ENCODE measurements around the gene ADAMTS13. TPM values are rescaled to one million over a fixed set of nuclear protein-coding genes. Genes with fewer than 3 reads are reported as not detected.

The ADAMTS13 gene
- total and polyA plus RNA-seq, 7 donors: 0.60 to 3.4 (median 0.82) TPM

GRCh38 chr9:133488686-133489252 lies 66.6 kb downstream of the ADAMTS13 start:
- H3K27me3 ChIP-seq: peaks cover 0 to 16% (median 0%) of the 10 kb centered on the region in 3 donors
- H3K36me3 ChIP-seq: no peaks in the 10 kb centered on the region
- no peaks in the 10 kb centered on the region for H3K4me1 ChIP-seq
- no peak overlapping the region for H3K4me3 ChIP-seq
- H3K9me3 ChIP-seq: no peaks in the 10 kb centered on the region
- intact Hi-C loops (cut with DNase I): no loop called here
- H3K27ac ChIP-seq: no peak overlapping the region
- no peak for TF ChIP-seq CTCF (IDR thresholded peaks at IDR 0.05)
- TF ChIP-seq POLR2AphosphoS5 (IDR thresholded peaks at IDR 0.05): no peak
- no peak for TF ChIP-seq EP300 (IDR thresholded peaks at IDR 0.05)
- TF ChIP-seq POLR2A (IDR thresholded peaks at IDR 0.05): no peak
- no peak for DNase-seq
- WGBS, 2 donors: 89 to 90% methylated on average over 18 of the region's 18 CpGs

DNA sequence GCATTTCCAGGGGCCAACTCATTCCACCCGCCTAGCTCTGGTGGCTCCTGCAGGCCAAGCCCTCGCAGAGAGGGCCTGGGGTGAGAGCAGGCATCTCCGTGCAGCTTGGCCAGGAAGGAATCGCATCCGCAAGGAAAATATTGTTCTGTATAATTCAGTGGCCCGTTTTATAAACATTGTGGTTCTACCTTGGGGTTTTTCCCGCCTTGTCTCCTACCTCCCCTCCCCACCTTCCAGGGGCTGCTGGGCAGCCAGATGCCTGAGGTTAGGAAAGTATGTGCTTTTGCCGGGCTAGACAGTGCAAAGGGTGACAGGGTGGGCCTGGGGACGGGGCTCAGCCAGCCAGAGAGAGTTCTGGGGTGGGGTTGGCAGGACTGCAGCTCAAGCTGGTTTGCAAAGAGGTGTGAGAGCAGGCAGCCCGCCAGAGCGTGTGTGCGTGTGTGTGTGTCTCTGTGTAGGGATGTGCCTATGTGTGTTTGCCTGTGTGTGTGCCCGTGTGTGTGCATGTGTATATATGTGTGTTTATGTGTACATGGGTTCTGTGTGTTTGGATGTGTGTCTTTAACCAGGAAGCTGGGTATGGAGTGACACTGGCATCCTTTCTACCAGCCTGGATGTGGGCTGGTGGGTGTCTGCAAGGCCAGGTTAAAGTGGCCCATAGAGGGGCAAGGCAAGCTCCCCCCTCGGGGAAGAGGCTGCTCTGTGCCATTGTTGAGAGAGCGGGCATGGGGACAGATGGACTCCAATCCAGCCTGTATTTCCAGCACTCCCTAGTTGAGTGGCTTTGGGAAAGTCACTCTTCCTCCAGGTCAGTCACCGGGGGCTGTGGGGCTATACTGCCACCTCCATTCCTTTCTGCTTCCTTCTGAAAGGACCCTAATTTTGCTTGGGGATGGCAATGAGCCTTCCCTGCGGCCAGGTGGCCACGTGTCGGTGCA lies 67.4 kb downstream of the ADAMTS13 start:
- no peaks in the 10 kb centered on the region for H3K36me3 ChIP-seq
- no peaks in the 10 kb centered on the region for H3K9me3 ChIP-seq
- no peak overlapping the region for H3K27ac ChIP-seq
- H3K4me1 ChIP-seq: no peaks in the 10 kb centered on the region
- 77 to 87% methylated on average over 19 of the region's 19 CpGs for WGBS, 2 donors
- no peak for TF ChIP-seq EP300 (IDR thresholded peaks at IDR 0.05)
- TF ChIP-seq CTCF (IDR thresholded peaks at IDR 0.05): no peak
- TF ChIP-seq POLR2AphosphoS5 (IDR thresholded peaks at IDR 0.05): no peak
- no peak for TF ChIP-seq POLR2A (IDR thresholded peaks at IDR 0.05)
- intact Hi-C loops (cut with DNase I): no loop called here
- H3K27me3 ChIP-seq: peaks cover 0 to 16% (median 0%) of the 10 kb centered on the region in 3 donors
- DNase-seq: no peak
- H3K4me3 ChIP-seq: no peak overlapping the region

GRCh38 chr9:133490201-133490681 lies 68.1 kb downstream of the ADAMTS13 start:
- H3K9me3 ChIP-seq: no peaks in the 10 kb centered on the region
- TF ChIP-seq EP300 (IDR thresholded peaks at IDR 0.05): no peak
- TF ChIP-seq CTCF (IDR thresholded peaks at IDR 0.05): no peak
- no peak for TF ChIP-seq POLR2AphosphoS5 (IDR thresholded peaks at IDR 0.05)
- no peak for TF ChIP-seq POLR2A (IDR thresholded peaks at IDR 0.05)
- H3K4me3 ChIP-seq: no peak overlapping the region
- no peaks in the 10 kb centered on the region for H3K4me1 ChIP-seq
- intact Hi-C loops (cut with DNase I): no loop called here
- DNase-seq: no peak
- WGBS, 2 donors: 52 to 69% methylated on average over 13 of the region's 13 CpGs
- H3K27me3 ChIP-seq: peaks cover 0 to 9% (median 0%) of the 10 kb centered on the region in 3 donors
- no peaks in the 10 kb centered on the region for H3K36me3 ChIP-seq
- no peak overlapping the region for H3K27ac ChIP-seq

GRCh38 chr9:133490865-133491655 lies 68.9 kb downstream of the ADAMTS13 start:
- Histone ChIP-seq H3K36me3 (no peaks in the 10 kb centered on the region), H3K27ac (no peak overlapping the region), H3K4me3 (no peak overlapping the region), H3K27me3 (peaks cover 0 to 3% (median 0%) of the 10 kb centered on the region in 3 donors), H3K4me1 (no peaks in the 10 kb centered on the region), H3K9me3 (no peaks in the 10 kb centered on the region)
- 25 to 72% methylated on average over 12 of the region's 12 CpGs for WGBS, 2 donors
- TF ChIP-seq CTCF (IDR thresholded peaks at IDR 0.05): no peak
- intact Hi-C loops (cut with DNase I): no loop called here
- DNase-seq: no peak
